Panc1 (cell line): ENCODE measurements around the gene VAMP5. TPM values are rescaled to one million over a fixed set of nuclear protein-coding genes. Genes with fewer than 3 reads are reported as not detected.
A peak's percentile ranks its signal among the peaks of the same experiment; 100 is the strongest.

Experiments used
- ATAC-seq: fragments of 200-7000 bp; cut with Tn5 transposase; 2 replicates; pipeline ENCODE4 v1.9.1; 2020; ENCODE audit warnings: mild to moderate bottlenecking, moderate library complexity
- BruUV-seq: library from RNA; stranded (reverse); fragments of 400-500 nt; replicated peaks from 2 replicates; lab custom pipeline; 2021; lab: Mats Ljungman, UMichigan
- CTCF ChIA-PET: fragments of 300-600 bp; sonication (Branson Sonifier 250); formaldehyde crosslinking; loops from one replicate; lab custom pipeline; 2022; ENCODE audit warnings: antibody characterized with exemption; lab: Charles Lee
- POLR2A ChIA-PET: fragments of 300-600 bp; sonication (Branson Sonifier 250); formaldehyde crosslinking; loops from one replicate; lab custom pipeline; 2022; ENCODE audit warnings: antibody characterized with exemption; lab: Charles Lee
- DNase-seq: peaks from one replicate; pipeline ENCODE4 v3.0.0-alpha.2; 2010; ENCODE audit warnings: low read depth, low spot score
- H3K27ac ChIP-seq: 2 replicates; pipeline ENCODE4 v1.5.1; 2011; ENCODE audit warnings: mild to moderate bottlenecking, low read length, inconsistent platforms
- H3K27me3 ChIP-seq: fragments of 200-500 bp; sonication (Bioruptor generic); 2 replicates; pipeline ENCODE4 v1.6.0; 2014; ENCODE audit warnings: low read length, inconsistent platforms; ENCODE audit not compliant: control insufficient read depth, insufficient read depth
- H3K36me3 ChIP-seq: fragments of 200-500 bp; sonication (Bioruptor generic); 2 replicates; pipeline ENCODE4 v1.5.1; 2014; ENCODE audit warnings: inconsistent platforms, mild to moderate bottlenecking, low read length, moderate library complexity; ENCODE audit not compliant: control insufficient read depth, insufficient read depth
- H3K4me1 ChIP-seq: 2 replicates; pipeline ENCODE4 v1.5.1; 2011; ENCODE audit warnings: inconsistent platforms, mild to moderate bottlenecking, low read length, moderate library complexity; ENCODE audit not compliant: control insufficient read depth, insufficient read depth
- H3K4me3 ChIP-seq, 2 experiments: 2 replicates each; pipeline ENCODE4 v1.5.1; 2011 to 2012; ENCODE audit warnings: low read depth in 2 of 2, low read length in 2 of 2, mild to moderate bottlenecking in 2 of 2, inconsistent platforms in 1 of 2, moderate library complexity in 1 of 2
- H3K9me3 ChIP-seq: fragments of 200-500 bp; sonication (Bioruptor generic); 2 replicates; pipeline ENCODE4 v1.5.1; 2014; ENCODE audit warnings: low read depth, mild to moderate bottlenecking, inconsistent platforms, low read length, moderate library complexity; ENCODE audit not compliant: control insufficient read depth, insufficient read depth
- CTCF ChIP-seq: fragments of 450-650 bp; IDR thresholded peaks from 2 replicates; pipeline ENCODE4 v1.5.1; 2017; ENCODE audit warnings: mild to moderate bottlenecking
- POLR2AphosphoS5 ChIP-seq: IDR thresholded peaks from 2 replicates; pipeline ENCODE4 v1.6.1; 2012; ENCODE audit warnings: mild to moderate bottlenecking, low read depth, low read length, moderate library complexity
- REST ChIP-seq, 2 experiments: IDR thresholded peaks; 2 replicates each; pipeline ENCODE4 v1.6.1; 2011 to 2012; ENCODE audit warnings: low read depth in 2 of 2, control low read depth in 1 of 2, low read length in 1 of 2, mild to moderate bottlenecking in 1 of 2, moderate library complexity in 1 of 2; ENCODE audit not compliant: insufficient read depth in 1 of 2
- SIN3A ChIP-seq: IDR thresholded peaks from 2 replicates; pipeline ENCODE4 v1.6.1; 2012; ENCODE audit warnings: low read depth, mild to moderate bottlenecking, low read length, moderate library complexity, borderline replicate concordance; ENCODE audit not compliant: insufficient read depth
- TCF7L2 ChIP-seq: IDR thresholded peaks from 2 replicates; pipeline ENCODE4 v1.6.1; 2011; ENCODE audit warnings: mild to moderate bottlenecking, low read depth, low read length, inconsistent platforms
- in situ Hi-C: cut with HindIII; loops from 2 replicates; pipeline ENCODE4 v1.10.0; 2016; ENCODE audit warnings: low sequenced_read_pairs, low pct_unique_long_range_greater_than_20kb
- intact Hi-C: fragments of 100-400 bp; cut with micrococcal nuclease; formaldehyde crosslinking; loops from one replicate; pipeline ENCODE4 v1.10.0; 2022; ENCODE audit not compliant: unreplicated experiment
- total RNA-seq: library from RNA; stranded (reverse); gene quantifications from one replicate; pipeline ENCODE4 v1.2.1, GENCODE V29; 2021; ENCODE audit not compliant: unreplicated experiment

The VAMP5 gene
- total RNA-seq, 1 experiment from 2014 or later, result 21.3 TPM

- no peak for DNase-seq
- ATAC-seq, result no peak
- no peaks in the 10 kb centered on the region for H3K27me3 ChIP-seq
- TF ChIP-seq CTCF (no peak), TCF7L2 (no peak), POLR2AphosphoS5 (no peak), REST (IDR thresholded peaks at IDR 0.05; ENCODE audit: insufficient read depth in 1 of 2, low read depth in 2 of 2, low read length in 1 of 2) (no peak), SIN3A (no peak)
- no peaks in the 10 kb centered on the region; the same call in 1 of the 2 replicates for H3K36me3 ChIP-seq
- ChIA-PET CTCF (no interaction called here), POLR2A (interaction anchor here (0.6 kb wide), 1 partner anchor 52 kb away, joined by 6 read pairs; no protein-coding TSS in a partner anchor)
- in situ Hi-C loops, result no loop called here
- peak overlapping the region; percentile 97 to 99 for H3K4me3 ChIP-seq
- peaks cover 44% of the 10 kb centered on the region for H3K4me1 ChIP-seq
- intact Hi-C loops, result no loop called here
- H3K27ac ChIP-seq, result peak overlapping the region; percentile 84
- BruUV-seq, result no TSS peak
- H3K9me3 ChIP-seq, result no peaks in the 10 kb centered on the region
These were observed 16.9 kb downstream of the VAMP5 start for GRCh38 chr2:85600951-85601770.

GRCh38 chr2:85601771-85602475 is 17.7 kb downstream of the VAMP5 start:
- ChIA-PET POLR2A (interaction anchor here (0.5 kb wide), 1 partner anchor 182 kb away, joined by 3 read pairs; no protein-coding TSS in a partner anchor), CTCF (no interaction called here)
- Histone ChIP-seq H3K4me3 (peak overlapping the region; percentile 97 to 99), H3K27me3 (no peaks in the 10 kb centered on the region), H3K36me3 (no peaks in the 10 kb centered on the region; the same call in 1 of the 2 replicates), H3K9me3 (no peaks in the 10 kb centered on the region), H3K4me1 (peaks cover 37% of the 10 kb centered on the region), H3K27ac (peak overlapping the region; percentile 84)
- no TSS peak for BruUV-seq
- TF ChIP-seq SIN3A, result no peak
- no peak for TF ChIP-seq REST (IDR thresholded peaks at IDR 0.05; ENCODE audit: insufficient read depth in 1 of 2, low read depth in 2 of 2, low read length in 1 of 2)
- TF ChIP-seq CTCF, result no peak
- TF ChIP-seq POLR2AphosphoS5, result no peak
- no peak for TF ChIP-seq TCF7L2
- in situ Hi-C loops, result no loop called here
- peak; percentile 78 for ATAC-seq
- intact Hi-C loops, result no loop called here
- DNase-seq, result no peak
